Stimulated activated CD4-positive, alpha-beta T cell treated with anti-CD3 and anti-CD28 coated beads, TNF-alpha, amount 100 ng/mL, for 1 hour (primary cell): Measurements from ENCODE around the gene YIF1A.
"Not testable (repeated sequence)": the region's sequence is repeated elsewhere in the genome, so short reads cannot be mapped to it uniquely, and the experiment has no call there.

Experiments used
- DNase-seq, 3 donors: peaks; one replicate each; pipeline ENCODE4 v3.0.0-alpha.2; 2020; ENCODE audit warnings: low read depth in 3 of 3, low spot score in 1 of 3

The YIF1A gene

DNA sequence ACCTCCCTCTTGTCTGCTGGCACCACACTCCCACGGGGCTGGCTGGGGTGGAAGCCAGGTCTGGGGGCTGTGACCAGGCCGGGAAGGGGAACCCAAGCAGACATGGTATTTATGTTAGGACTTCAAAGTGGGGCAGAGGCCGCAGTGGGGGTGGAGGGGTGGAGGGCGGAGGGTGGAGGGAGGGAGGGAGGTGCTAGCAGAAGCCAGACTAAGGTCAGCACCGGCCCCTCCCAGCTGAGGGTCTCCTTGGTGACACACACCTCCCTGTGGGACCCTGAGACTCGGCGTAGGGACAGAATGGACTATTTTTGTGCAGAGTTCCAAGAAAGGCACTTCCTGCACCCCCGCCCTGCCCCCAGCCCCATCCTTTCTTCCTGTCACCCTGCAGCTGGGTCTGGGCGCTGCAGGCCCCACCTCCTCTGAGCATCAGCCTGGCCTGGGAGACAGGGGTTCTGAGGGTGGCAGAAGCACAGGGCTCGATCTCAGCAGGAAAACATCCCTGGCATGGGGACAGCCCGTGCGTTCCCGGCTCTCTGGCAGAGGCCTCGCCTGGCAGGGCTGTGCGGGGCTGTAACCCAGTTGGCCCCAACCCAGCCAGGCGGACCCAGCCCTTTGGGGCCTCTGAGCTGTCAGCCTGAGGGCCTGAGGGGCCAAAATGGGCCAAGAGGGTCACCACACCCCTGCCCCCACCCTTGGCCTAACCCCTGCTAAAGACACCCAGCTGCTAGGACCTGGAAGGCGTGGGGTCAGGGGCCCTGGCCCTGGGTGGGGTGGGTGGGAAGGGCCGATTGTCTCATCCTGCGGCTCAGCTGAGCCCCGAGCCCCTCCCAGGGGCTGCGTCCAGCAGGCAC lies 37.5 kb upstream of the YIF1A start:
- no peak for DNase-seq

- no peak for DNase-seq
Observed at GRCh38 chr11:66325263-66325671, 36.3 kb upstream of the YIF1A start.

GRCh38 chr11:66324664-66325063 lies 35.7 kb upstream of the YIF1A start:
- no peak for DNase-seq

DNA sequence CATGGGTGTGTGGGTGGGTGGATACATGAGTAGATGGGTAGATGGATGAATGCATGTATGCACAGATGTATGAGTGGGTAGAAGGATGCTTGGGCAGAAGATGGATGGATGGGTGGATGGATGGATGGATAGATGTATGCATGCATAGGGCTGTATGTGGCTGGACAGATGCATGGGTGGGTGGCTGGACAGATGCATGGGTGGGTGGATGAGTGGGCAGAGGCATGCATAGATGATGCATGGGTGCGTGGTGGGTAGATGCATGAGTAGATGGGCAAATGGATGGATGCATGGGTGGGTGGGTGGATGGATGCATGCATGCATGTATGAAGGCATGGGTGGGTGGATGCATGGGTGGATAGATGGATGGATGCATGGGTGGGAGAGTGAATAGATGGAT lies 34.7 kb upstream of the YIF1A start:
- no peak for DNase-seq

DNA sequence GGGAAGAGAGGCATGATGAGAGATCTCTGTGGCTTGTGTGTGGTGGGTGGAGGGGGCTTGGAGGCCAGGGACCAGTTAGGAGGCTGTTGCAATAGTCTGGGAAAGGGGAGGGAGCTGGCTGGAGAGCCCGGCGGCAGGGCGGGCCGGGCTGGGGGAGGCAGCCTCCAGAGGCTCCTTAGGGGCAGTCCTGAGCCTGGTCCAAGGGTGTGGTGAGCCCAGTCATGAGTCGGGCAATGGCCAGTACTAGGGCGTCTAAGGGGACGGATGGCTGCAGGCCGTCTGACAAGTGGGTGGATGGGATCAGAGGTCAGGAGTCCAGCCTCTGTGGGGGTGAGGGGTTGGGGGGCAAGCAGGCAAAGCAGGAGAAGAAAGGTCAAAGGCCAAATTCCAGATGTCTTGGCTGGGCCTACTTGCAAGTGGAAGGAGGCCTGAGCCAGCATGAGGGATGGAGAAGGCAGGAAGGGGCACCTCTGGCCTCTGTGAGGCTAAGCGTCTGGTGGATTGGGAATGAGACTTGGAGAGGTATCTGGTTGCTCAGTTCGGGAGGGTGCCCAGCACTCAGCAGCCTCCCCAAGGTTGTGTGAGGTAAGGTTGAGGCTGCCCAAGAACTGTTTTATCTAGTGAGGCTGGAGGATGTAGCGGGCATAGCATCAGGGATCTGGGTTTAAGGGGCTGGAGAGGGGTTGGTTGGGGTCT lies 33.9 kb upstream of the YIF1A start:
- DNase-seq, result no peak

DNA sequence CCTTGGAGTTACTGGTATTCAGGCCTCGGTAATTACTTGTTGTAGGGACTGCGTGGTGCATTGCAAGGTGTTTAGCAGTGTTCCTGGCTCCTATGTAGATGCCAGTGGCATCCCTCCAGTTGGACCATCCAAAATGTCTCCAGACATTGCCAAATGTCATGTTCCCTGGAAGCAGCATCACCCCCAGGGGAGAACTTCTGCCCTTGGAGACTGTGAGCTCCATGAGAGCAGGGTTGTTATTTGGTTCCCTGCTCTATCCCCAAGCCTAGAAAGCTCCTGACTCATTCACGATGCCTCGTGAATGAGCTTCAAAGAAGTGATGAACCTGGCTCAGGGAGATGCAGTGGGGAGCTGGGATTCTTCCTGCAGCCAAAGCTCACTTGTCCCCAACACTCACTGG lies 32.7 kb upstream of the YIF1A start:
- DNase-seq, result no peak

- not testable (repeated sequence) for DNase-seq
Observed at GRCh38 chr11:66320748-66321147, 31.8 kb upstream of the YIF1A start.

DNA sequence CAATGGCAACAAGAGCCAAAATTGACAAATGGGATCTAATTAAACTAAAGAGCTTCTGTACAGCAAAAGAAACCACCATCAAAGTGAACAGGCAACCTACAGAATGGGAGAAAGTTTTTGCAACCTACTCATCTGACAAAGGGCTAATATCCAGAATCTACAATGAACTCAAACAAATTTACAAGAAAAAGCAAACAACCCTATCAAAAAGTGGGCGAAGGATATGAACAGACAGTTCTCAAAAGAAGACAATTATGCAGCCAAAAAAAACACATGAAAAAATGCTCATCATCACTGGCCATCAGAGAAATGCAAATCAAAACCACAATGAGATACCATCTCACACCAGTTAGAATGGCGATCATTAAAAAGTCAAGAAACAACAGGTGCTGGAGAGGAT lies 31.3 kb upstream of the YIF1A start:
- not testable (repeated sequence) for DNase-seq

DNA sequence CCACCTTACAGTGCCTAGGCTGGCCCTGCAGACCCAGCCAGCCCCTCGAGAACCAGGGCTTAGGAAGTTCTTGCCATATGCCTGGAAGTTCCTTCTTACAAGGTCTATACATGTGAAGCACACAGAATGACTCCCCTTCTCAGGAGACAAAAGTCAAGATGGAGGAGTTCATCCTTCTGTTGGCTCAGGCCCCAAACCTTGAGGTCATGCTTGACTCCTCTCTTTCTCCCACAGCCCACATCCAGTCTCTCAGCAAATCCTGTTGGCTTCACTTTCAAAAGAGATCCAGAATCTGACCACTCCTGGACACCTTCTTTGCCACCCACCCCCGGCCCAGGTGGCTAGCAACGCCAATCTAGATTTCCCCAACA lies 29.6 kb upstream of the YIF1A start:
- no peak for DNase-seq

GRCh38 chr11:66317723-66318599 lies 29.0 kb upstream of the YIF1A start:
- DNase-seq, result no peak

DNA sequence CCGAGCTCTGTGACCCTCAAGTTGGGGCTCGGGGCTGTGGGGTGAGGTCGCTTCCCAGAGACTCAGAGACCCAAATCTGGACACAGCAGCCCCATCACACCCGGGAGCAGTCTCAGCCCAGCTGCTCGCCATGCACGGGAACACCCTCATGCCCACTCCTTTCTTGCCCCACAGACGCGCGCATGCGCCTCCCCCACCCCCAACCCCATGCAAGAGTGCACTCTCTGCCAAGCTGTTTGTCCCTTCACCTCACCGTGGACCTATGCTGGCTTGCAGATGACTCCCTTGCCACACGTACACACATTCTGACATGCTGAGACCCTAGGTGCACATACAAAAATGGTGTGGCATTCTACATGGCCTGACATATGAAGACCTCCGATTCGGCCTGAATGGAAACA lies 28.4 kb upstream of the YIF1A start:
- DNase-seq, result no peak

GRCh38 chr11:66316849-66317251 lies 27.9 kb upstream of the YIF1A start, which contains the start of gene CD248:
TSS of gene CD248 (minus strand) at chr11:66317044. CDS start at chr11:66317027, 17 bp downstream.
- no peak for DNase-seq

GRCh38 chr11:66315921-66316811 lies 27.2 kb upstream of the YIF1A start:
- DNase-seq, result no peak

DNA sequence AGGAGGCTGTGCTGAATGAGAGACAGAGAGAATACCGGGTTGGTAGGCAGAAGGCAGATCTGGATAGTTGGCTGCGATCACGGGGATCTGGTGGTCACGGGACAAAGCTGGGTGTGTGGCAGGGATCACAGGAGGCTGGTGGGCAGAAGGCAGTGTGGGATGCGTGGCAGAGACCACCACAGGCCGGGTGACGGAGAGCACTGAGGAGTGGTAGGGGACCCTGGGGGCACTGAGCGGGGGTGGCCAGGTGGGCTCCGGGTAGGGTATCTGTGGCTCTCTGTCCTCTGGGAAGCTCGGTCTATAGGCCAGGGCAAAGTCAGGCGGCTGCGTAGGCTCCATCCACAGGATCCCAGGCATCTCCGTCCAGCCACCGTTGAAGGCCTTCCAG lies 26.5 kb upstream of the YIF1A start:
- no peak for DNase-seq

- DNase-seq, result no peak
Observed at GRCh38 chr11:66314561-66315497, 25.9 kb upstream of the YIF1A start.

GRCh38 chr11:66314186-66314501 lies 25.2 kb upstream of the YIF1A start:
- DNase-seq, result no peak

DNA sequence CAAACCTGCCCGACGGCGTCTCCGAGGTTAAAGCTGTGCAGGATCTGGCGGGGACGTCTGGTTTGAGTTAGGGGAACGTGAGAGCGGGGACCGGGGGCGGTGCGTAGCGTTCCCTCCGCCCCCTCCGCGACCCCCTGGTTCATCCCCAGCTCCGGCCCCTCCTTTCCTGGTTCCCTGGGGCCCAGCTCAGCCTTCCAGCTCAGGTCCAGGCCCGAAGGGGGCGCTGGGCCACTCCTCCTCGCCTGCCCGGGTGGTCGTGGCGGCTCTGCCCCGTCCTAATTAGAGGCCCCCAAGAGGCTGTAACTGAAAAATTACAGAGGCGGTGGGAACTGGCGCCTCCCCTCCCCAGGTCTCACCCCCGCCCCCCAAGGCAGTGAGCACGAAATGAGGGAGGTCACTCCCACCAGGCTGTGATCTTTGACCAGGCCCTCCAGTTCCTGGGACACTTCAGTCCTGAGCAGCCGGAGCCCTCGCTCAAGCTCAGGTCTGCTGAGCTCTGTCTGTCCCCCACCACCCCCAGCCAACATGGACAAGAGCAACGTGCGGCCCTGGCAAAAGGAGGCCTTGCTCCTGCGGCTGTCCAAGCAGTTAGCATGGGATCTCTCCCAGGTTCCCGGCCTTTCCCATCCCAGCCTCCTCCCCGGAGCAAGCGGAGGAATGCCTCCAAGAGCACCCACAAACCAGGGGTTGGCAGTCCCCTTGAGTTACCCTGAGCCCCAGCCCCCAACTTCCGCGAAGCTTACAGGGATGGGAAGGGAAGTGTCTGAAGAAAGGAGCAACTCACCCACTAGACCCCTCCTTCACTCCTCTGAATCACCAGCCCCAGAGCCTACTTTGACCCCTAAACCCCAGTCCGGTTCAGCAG lies 24.6 kb upstream of the YIF1A start:
- DNase-seq, result no peak

DNA sequence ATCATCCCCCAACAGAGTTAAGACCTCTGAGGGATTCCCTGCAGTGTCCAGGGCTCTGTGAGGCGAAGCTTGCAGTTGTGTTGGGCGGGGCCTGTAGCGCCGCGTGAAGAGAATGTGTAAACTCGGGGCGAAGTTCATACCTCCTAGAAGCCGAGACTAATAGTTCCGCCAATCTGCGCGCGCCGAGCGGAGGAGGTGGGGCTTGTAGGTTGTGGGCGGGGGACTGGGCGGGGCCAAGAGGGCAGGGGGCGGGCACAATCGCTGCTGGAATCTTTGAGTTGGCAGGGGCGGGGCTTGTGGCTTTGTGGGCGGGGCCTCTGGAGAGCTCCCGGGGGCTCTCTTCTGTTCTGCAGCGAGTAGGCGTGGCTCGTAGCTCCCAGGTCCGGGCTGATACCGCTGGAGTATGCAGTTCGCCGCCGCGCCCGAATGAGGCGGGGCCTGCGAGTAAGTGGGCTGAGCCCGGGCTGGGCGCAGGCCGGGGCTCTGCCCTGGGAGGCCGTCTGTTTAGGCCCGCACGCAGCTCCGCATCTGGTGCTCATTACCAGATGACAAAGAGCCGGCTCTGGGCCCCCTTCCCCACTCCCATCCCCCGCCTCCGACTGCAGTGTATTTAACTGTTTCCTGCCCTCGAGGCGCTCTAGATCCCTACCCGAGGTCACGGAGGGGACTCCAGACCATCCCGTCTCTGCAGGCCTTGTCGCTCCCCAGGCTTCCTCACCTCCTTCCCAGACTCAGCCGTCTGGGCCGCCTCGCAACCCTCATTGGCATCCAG lies 23.8 kb upstream of the YIF1A start:
- peak; percentile 95 to 99 (median 98) for DNase-seq
